ENCODE measurements around the gene SPINK8. TPM values are rescaled to one million over a fixed set of nuclear protein-coding genes. Genes with fewer than 3 reads are reported as not detected.
"Not testable (repeated sequence)": the region's sequence is repeated elsewhere in the genome, so short reads cannot be mapped to it uniquely, and the experiment has no call there.

The SPINK8 gene
- total RNA-seq, 2 experiments from 2014 or later: not detected

DNA sequence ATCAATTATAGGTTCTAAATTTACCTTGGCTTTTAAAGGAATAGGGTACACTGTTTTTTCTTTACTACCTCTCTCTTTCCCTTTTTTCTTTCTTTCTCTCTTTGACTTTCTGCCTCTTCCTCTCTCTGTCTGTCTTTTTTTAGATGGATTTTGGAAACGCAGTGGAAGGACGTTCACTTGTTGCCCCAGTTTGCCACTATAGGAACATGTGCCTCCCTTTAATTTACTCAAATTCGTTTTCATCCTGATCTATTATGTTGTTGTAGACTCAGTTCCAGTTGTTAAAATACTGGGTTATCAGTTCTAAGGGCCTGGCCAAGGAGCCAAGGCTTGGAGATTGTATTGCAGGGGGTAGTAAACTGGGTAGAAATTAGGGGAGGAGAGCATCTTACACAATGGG lies 1.1 kb upstream of the SPINK8 start:
- Histone ChIP-seq H3K36me3 (ENCODE audit: insufficient read depth, low read length) (no peaks in the 10 kb centered on the region), H3K4me3 (ENCODE audit: low read length) (no peak overlapping the region), H3K27me3 (ENCODE audit: control insufficient read depth in 1 of 2, insufficient read depth in 2 of 2, low read length in 2 of 2) (peaks cover 0 to 2% of the 10 kb centered on the region in 2 experiments), H3K4me1 (ENCODE audit: insufficient read depth, low read length) (no peaks in the 10 kb centered on the region), H3K27ac (ENCODE audit: low read depth in 1 of 2, low read length in 2 of 2) (no peak overlapping the region), H3K9me3 (ENCODE audit: control insufficient read depth in 1 of 2, insufficient read depth in 1 of 2, low read length in 2 of 2) (no peaks in the 10 kb centered on the region)
- ATAC-seq (ENCODE audit: poor library complexity): no peak
- intact Hi-C loops (cut with DNase I, micrococcal nuclease): no loop called here
- H3K4me3 Mint-ChIP-seq: no peak overlapping the region
- peaks cover 8% of the 10 kb centered on the region for H3K27me3 Mint-ChIP-seq
- TF ChIP-seq, protein P1, sequence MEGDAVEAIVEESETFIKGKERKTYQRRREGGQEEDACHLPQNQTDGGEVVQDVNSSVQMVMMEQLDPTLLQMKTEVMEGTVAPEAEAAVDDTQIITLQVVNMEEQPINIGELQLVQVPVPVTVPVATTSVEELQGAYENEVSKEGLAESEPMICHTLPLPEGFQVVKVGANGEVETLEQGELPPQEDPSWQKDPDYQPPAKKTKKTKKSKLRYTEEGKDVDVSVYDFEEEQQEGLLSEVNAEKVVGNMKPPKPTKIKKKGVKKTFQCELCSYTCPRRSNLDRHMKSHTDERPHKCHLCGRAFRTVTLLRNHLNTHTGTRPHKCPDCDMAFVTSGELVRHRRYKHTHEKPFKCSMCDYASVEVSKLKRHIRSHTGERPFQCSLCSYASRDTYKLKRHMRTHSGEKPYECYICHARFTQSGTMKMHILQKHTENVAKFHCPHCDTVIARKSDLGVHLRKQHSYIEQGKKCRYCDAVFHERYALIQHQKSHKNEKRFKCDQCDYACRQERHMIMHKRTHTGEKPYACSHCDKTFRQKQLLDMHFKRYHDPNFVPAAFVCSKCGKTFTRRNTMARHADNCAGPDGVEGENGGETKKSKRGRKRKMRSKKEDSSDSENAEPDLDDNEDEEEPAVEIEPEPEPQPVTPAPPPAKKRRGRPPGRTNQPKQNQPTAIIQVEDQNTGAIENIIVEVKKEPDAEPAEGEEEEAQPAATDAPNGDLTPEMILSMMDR (IDR thresholded peaks at IDR 0.05): no peak
- no peak overlapping the region for H3K27ac Mint-ChIP-seq
- no peak for DNase-seq
- ChIA-PET POLR2A (no interaction called here), CTCF (no interaction called here)
- H3K36me3 Mint-ChIP-seq (ENCODE audit: low read depth): no peaks in the 10 kb centered on the region
- H3K9me3 Mint-ChIP-seq: no peaks in the 10 kb centered on the region
- no peaks in the 10 kb centered on the region for H3K4me1 Mint-ChIP-seq (ENCODE audit: low read depth)

- H3K4me1 ChIP-seq (ENCODE audit: insufficient read depth, low read length); H3K4me3 Mint-ChIP-seq; H3K4me1 Mint-ChIP-seq (ENCODE audit: low read depth); DNase-seq; POLR2A ChIA-PET; H3K4me3 ChIP-seq (ENCODE audit: low read length); H3K36me3 Mint-ChIP-seq (ENCODE audit: low read depth); ATAC-seq (ENCODE audit: poor library complexity); H3K9me3 ChIP-seq (ENCODE audit: control insufficient read depth in 1 of 2, insufficient read depth in 1 of 2, low read length in 2 of 2); H3K36me3 ChIP-seq (ENCODE audit: insufficient read depth, low read length); CTCF ChIA-PET; H3K9me3 Mint-ChIP-seq; H3K27me3 ChIP-seq (ENCODE audit: control insufficient read depth in 1 of 2, insufficient read depth in 2 of 2, low read length in 2 of 2); intact Hi-C loops (cut with DNase I, micrococcal nuclease); H3K27ac ChIP-seq (ENCODE audit: low read depth in 1 of 2, low read length in 2 of 2); H3K27ac Mint-ChIP-seq: not testable (repeated sequence)
- peaks cover 16% of the 10 kb centered on the region for H3K27me3 Mint-ChIP-seq
Measured at GRCh38 chr3:48331706-48332435, 1.6 kb downstream of the SPINK8 start.

- Histone ChIP-seq H3K36me3 (ENCODE audit: insufficient read depth, low read length) (no peaks in the 10 kb centered on the region), H3K27me3 (ENCODE audit: control insufficient read depth in 1 of 2, insufficient read depth in 2 of 2, low read length in 2 of 2) (peaks cover 0 to 3% of the 10 kb centered on the region in 2 experiments), H3K27ac (ENCODE audit: low read depth in 1 of 2, low read length in 2 of 2) (no peak overlapping the region), H3K4me1 (ENCODE audit: insufficient read depth, low read length) (peaks cover 7% of the 10 kb centered on the region), H3K4me3 (ENCODE audit: low read length) (no peak overlapping the region), H3K9me3 (ENCODE audit: control insufficient read depth in 1 of 2, insufficient read depth in 1 of 2, low read length in 2 of 2) (peaks cover 2 to 6% of the 10 kb centered on the region in 2 experiments)
- DNase-seq: peak in 4 of 14 experiments; percentile 10 to 41 (median 22)
- no peaks in the 10 kb centered on the region for H3K27me3 Mint-ChIP-seq
- H3K27ac Mint-ChIP-seq: peak overlapping the region; percentile 65
- TF ChIP-seq, protein P1 (IDR thresholded peaks at IDR 0.05): no peak
- H3K36me3 Mint-ChIP-seq (ENCODE audit: low read depth): no peaks in the 10 kb centered on the region
- peaks cover 7% of the 10 kb centered on the region for H3K4me1 Mint-ChIP-seq (ENCODE audit: low read depth)
- H3K9me3 Mint-ChIP-seq: peaks cover 4% of the 10 kb centered on the region
- intact Hi-C loops (cut with DNase I, micrococcal nuclease): no loop called here
- ChIA-PET POLR2A (interaction anchor here (1.2 to 1.3 kb wide), 4 partner anchors 18 to 51 kb away, joined by 3 to 5 read pairs (median 4); no protein-coding TSS in a partner anchor), CTCF (interaction anchor here (0.9 kb wide), 2 partner anchors 11 to 115 kb away, joined by 3 read pairs; no protein-coding TSS in a partner anchor)
- H3K4me3 Mint-ChIP-seq: no peak overlapping the region
- peak; percentile 46 for ATAC-seq (ENCODE audit: poor library complexity)
Measured at GRCh38 chr3:48320996-48321395, 12.5 kb downstream of the SPINK8 start.
